GM19035 (cell line): Measurements from ENCODE around the gene ZBTB17.
"Not testable (repeated sequence)": the region's sequence is repeated elsewhere in the genome, so short reads cannot be mapped to it uniquely, and the experiment has no call there.

Source experiments
- ATAC-seq: cut with Tn5 transposase; IDR thresholded peaks from one replicate; pipeline ENCODE4 v1.9.1; 2021; ENCODE audit not compliant: unreplicated experiment

Gene ZBTB17

GRCh38 chr1:16011936-16012589, 36.2 kb upstream of the ZBTB17 start:
- ATAC-seq = no peak

- no peak for ATAC-seq
Observed at GRCh38 chr1:16010837-16011236, 34.9 kb upstream of the ZBTB17 start.

DNA sequence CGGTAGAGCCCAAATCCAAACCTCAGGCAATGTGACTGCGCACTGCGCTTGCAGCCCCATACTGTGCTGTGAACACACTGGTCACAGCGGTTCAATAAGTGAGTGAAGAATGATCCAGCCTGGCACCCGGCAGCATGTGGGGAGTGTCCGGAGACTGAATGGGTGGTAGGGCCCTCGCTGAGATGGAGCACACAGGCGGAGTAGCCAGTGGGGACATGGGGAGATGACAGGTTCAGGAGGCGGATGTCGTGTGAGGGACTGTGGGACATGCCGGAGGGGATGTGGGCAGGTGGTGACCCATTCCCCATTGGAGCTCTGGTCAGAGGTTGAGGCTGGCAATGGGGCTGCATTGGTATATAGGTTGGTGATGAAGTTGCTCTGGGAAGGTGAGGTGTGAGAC, 33.8 kb upstream of the ZBTB17 start:
- ATAC-seq = no peak

- no peak for ATAC-seq
Observed at GRCh38 chr1:16009030-16009460, 33.1 kb upstream of the ZBTB17 start.

GRCh38 chr1:16007671-16008341, 31.9 kb upstream of the ZBTB17 start:
- no peak for ATAC-seq

DNA sequence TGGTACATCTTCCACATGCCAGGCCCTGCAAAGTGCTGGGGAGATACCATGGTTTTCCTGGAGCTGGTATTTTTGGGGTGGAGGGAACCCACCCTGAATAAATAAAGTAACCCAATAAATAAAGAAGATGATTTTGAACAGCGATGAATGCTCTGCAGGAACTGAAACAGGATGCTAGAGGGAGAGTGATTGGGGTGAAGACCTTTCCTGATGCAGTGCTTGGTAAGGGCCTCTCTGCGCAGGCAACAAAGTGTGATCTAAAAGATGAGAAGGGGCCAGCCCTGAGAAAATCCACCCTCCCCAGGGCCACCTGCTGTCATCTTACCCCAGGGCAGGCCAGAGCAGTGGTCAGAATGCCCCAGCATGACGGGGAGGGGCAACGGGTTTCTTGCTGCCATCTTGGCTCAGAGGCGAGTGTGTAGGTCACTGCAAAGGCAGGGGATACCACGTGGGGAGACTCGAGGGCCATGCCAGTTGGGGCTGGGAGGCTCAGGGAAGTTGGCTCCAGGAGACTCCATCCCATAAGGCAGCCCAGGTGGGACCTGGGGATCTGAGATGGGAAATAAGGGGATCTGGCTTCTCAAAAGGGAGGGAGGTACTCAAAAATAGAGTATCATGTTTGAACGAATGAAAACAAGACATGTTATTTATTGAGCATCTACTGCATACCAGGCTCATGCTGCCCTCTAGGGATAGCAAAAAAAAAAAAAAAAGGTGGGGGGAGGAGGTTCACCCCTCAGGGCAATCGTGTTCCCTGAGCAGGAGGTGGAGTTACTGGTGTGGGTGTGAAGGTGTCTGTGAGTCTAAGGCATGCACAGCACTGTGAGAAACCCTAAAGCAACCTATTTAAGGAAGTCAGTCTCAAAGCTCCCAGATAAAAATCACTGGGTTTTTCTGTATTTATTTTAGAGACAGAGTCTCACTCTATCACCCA, 30.9 kb upstream of the ZBTB17 start:
- ATAC-seq = no peak

DNA sequence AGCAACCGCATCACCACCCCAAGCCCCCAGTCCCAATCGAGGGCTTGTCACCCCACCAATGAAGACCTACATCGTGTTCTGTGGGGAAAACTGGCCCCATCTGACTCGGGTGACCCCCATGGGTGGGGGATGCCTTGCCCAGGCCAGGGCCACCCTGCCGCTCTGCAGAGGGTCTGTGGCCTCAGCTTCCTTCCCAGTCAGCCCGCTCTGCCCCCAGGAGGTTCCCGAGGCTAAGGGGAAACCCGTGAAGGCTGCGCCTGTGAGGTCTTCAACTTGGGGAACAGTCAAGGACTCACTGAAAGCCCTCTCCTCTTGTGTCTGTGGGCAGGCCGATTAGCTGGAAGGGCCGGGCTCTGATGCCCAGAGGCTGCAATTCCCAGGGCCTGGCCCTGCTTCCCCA, 30.1 kb upstream of the ZBTB17 start:
- no peak for ATAC-seq

DNA sequence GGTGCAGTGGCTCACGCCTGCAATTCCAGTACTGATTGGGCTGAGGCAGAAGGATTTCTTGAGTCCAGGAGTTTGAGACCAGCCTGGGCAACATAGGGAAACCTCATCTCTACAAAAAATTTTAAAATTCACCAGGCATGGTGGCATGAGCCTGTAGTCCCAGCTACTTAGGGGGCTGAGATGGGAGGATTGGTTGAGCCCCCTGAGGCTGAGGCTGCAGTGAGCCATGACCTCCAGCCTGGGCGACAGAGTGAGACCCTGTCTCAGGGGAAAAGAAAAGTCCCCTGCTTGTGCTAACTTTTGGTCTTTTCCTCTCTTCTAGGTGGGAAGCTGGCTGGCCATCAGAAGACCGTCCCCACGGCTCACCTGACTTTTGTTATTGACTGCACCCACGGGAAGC, 29.7 kb upstream of the ZBTB17 start:
- no peak for ATAC-seq

DNA sequence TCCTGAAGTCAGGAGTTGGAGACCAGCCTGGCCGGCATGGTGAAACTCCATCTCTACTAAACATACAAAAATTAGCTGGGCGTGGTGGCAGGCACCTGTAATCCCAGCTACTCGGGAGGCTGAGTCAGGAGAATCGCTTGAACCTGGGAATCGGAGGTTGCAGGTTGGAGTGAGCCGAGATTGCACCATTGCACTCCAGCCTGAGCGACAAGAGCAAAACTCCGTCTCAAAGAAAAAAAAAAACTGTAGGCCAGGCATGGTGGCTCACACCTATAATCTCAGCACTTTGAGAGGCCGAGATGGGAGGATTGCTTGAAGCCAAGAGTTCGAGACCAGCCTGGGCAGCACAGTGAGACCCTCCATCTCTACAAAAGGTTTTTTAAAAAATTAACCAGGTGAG, 25.4 kb upstream of the ZBTB17 start:
- not testable (repeated sequence) for ATAC-seq

DNA sequence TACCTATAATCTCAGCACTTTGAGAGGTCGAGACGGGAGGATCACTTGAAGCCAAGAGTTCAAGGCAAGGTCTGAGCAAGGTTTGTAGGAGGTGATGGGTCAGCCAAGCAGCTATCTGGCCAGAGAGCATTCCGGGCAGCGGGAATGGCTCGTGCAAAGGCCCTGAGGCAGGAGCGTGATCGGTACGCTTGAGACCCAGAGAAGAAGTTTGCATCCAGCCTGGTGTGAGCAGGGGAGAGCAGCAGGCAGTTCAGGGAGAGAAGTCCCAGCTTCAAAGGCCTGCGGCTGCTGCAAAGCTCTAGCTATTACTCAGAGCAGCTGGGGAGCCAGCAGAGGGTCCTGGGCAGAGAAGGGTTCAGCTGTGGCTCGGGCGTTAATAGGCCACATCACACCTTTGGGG, 23.0 kb upstream of the ZBTB17 start:
- no peak for ATAC-seq

GRCh38 chr1:15997637-15998280, 21.9 kb upstream of the ZBTB17 start:
- no peak for ATAC-seq

DNA sequence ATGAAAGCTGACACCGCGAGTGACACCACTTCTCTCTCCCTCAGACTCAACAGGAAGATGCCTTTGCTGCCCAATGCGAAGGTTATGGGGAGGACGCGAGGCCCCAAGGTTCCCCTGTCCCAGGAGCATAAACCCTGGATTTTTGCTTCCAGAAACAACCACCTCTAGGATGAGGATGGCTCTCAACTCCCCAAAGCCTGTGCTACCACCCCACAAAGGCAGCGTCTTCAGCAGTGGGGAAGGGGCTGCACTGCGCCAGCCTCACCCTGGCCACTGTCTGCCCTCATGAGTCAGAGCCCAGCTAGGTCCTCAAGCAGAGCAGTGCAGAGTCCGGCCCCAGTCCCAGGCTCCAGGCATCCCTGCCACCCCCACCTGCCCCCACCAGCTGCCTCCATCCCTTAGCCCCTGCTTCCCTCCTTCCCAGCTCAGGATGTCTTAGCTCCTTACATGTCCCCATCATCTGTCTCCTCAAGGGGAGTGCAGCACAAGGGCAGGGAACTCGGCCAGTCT, 21.2 kb upstream of the ZBTB17 start:
- no peak for ATAC-seq

DNA sequence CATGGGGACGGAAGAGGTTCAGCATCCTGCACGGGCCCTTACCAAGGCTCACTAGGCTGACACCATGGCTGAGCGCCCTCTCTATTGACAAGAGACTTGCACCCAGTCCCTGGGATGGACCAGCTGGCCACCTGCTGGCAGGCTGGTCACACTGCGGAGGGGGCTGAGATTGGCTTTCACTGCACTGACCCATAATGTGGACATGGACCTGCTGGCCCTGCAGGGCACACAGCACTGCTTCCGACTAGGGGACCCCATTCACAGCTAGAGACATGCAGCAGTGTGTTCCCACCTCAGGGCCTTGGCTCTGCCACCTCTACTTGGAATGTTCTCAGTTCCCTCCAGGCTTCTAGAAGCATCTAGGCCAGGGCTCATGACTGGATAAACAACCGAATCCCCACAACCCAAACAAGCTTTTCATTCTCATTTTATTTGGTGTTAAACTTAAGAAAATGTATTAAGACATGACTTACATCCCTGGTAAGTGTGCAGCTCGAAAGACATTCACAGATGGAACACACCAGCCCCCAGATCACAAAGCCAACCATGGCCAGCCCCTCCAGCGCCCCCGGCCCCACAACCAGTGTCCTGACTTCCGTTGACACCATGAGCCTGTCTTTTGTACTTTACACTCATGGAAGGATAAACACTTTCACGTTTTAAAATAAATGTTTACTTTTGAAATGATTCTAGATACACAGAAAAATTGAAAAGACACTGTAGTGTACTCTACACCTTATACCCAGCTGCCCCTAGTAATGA, 18.9 kb upstream of the ZBTB17 start:
- ATAC-seq = no peak

DNA sequence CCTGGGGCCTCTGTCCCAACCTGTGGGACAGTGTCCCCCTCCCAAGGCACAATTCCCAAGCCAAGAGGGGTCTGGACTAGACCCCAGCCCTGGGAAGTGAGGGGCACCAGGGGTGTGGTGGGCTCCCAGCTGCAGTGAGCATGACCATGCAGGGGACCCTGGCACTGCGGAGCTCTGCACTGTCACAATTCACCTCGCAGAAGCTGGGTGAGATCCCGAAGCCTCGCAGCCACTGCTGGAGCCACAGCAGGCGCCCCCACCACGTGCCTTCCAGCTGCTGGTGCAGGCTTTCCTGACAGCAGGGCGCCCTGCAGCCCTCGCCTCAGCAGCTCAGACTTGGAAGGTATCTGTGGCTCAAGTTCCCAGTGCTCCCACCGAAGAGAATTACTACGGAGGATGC, 18.2 kb upstream of the ZBTB17 start:
- ATAC-seq = no peak

GRCh38 chr1:15993666-15994065, 17.8 kb upstream of the ZBTB17 start:
- ATAC-seq = no peak

DNA sequence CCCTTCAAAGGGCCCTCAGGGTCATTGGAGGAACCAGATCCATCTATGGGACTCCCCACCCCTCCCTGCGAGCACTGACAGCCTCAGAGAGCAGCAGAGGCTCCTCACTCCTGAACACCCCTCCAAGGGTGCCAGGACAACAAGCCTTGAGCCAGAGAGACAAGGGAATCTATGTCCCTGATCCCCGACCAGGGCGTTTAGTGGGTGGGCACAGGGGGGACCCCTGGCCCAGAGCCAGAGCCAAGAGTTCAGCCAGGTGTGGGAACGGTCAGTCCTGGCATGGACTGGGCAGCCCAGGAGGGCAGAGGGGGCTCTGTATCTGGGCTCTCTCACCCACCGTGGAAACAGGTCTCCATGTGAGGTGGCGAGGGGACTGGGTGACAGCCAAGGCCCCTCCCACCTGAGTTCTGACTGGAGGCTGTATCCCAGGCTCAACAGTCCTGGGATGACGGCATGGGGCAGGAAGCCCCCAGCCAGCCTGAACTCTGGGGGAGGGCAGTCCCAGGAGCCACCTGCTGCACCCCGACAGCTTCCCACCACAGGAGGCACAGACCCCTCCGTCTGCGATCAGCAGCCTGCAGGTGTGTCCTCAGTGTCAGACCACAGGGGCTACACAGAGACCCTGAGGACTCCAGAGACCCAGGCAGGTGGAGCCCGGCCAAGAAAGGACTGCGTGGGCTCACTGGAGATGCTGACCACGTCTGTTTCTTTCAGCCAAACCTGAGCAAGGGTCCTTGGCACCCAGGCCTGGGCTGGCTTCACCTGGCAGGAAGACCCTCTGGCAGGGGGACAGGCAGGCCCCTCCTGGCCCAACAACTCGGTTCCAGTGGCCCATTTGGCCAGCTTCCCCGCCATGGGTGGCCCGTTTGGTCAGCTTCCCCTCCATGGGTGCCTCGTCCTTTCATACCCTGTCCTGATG, 16.9 kb upstream of the ZBTB17 start:
- no peak for ATAC-seq

DNA sequence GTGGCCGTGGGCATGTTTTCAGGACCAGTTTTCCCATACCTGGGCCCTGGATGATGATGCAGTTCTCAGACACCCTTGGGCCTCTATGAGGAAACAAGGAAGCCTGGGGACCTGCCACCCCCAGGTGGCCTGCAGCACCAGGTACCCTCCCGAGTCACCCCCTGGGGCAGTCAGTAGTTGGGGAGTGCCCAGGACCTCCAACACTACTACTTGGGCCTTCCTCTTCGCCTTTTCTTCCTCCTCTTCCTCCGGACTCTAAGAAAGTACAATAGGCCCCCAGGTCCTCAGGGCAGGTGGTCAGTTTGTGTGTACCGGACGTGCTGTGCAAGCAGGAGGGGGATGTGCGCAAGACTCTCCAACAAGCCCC, 16.3 kb upstream of the ZBTB17 start:
- no peak for ATAC-seq

DNA sequence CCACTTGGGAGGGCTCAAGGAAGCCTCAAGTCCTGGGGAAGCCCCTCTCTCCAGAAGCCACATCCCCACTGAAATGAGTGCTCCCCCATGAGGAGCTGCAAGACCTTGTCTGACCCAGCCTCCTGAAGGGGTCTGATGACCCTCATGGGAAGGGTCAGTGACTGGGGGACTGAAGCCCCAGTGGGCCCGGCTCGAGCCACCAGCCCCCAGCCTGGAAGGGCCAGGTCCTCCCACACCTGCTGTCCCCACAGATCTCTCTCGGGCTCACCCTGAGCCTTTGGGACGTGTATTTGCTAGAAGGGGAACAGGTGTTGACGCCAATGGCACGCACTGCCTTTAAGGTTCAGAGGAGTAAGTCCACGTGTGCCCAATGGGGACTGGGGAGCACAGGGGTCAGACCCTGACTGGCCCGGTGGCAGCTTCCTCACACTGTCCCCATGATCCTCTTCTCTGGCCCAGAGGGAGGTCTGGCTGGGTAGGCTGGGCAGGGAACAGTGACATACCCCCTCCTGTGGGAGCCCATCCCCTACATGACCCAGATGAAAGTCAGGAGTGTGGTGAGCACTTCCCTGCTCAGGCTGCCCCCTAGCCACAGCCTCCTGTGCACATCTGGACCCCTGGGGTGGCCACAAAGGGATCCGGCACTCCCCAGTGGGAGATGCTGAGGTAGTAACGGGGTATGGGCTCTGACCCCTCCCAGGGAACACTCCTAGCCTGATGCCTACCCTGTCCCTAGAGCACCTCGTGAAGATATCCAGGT, 15.7 kb upstream of the ZBTB17 start:
- ATAC-seq = no peak

- no peak for ATAC-seq
Observed at GRCh38 chr1:15989776-15990175, 13.9 kb upstream of the ZBTB17 start.
